HCT116 (cell line): ENCODE measurements around the gene NFIL3. TPM values are rescaled to one million over a fixed set of nuclear protein-coding genes. Genes with fewer than 3 reads are reported as not detected.

Source experiments
- ATAC-seq: fragments of 200-7000 bp; cut with Tn5 transposase; 2 replicates; pipeline ENCODE4 v1.9.1; 2020; ENCODE audit warnings: mild to moderate bottlenecking, moderate library complexity
- BruUV-seq: library from RNA; stranded (reverse); fragments of 400-500 nt; replicated peaks from 2 replicates; lab custom pipeline; 2021; lab: Mats Ljungman, UMichigan
- CTCF ChIA-PET: fragments of 300-600 bp; sonication (Branson Sonifier 250); formaldehyde crosslinking; loops from one replicate; lab custom pipeline; 2021; ENCODE audit warnings: antibody characterized with exemption; lab: Charles Lee
- POLR2A ChIA-PET: fragments of 300-600, 350-600 bp; sonication (Branson Sonifier 250); formaldehyde crosslinking; loops from one replicate; lab custom pipeline; 2021; ENCODE audit warnings: antibody characterized with exemption; lab: Charles Lee
- RAD21 ChIA-PET, 2 experiments: fragments of 300-600 bp; sonication (Branson Sonifier 250); formaldehyde crosslinking; loops; one replicate each; lab custom pipeline; 2023; ENCODE audit warnings: low total read pairs in 2 of 2; ENCODE audit not compliant: uncharacterized antibody in 2 of 2, unreplicated experiment in 2 of 2, low non-redundant PET in 1 of 2; lab: Charles Lee
- DNase-seq: peaks from one replicate; pipeline ENCODE4 v3.0.0-alpha.2; 2010; ENCODE audit warnings: low read depth, low spot score
- H2AFZ ChIP-seq: fragments of 200-600 bp; shearing (Covaris generic), sonication (generic); 2 replicates; pipeline ENCODE4 v1.6.1; 2017; ENCODE audit warnings: low read depth, mixed run types, mixed read lengths, antibody characterized with exemption, low read length; ENCODE audit not compliant: poor library complexity, severe bottlenecking
- H3K27ac ChIP-seq: 2 replicates; pipeline ENCODE4 v1.5.1; 2012; ENCODE audit warnings: low read depth, low read length
- H3K27me3 ChIP-seq: fragments of 200-600 bp; sonication (generic); 2 replicates; pipeline ENCODE4 v1.6.1; 2016; ENCODE audit warnings: mixed run types, low read length, mixed read lengths; ENCODE audit not compliant: insufficient read depth
- H3K36me3 ChIP-seq, 2 experiments: fragments of 200-500 bp in 1 of 2; fragments of 200-600 bp in 1 of 2; sonication (Bioruptor generic) in 1 of 2; sonication (generic) in 1 of 2; 2 replicates each; pipeline versions ENCODE4 v1.5.1 to v1.6.1; 2014 to 2016; ENCODE audit warnings: low read length in 2 of 2, inconsistent platforms in 1 of 2, mixed read lengths in 1 of 2, mixed run types in 1 of 2; ENCODE audit not compliant: insufficient read depth in 2 of 2, control insufficient read depth in 1 of 2
- H3K4me1 ChIP-seq, 2 experiments: fragments of 200-600 bp in 1 of 2; sonication (generic) in 1 of 2; 2 replicates each; pipeline versions ENCODE4 v1.5.1 to v1.6.1; 2012 to 2017; ENCODE audit warnings: low read length in 2 of 2, inconsistent platforms in 1 of 2, mild to moderate bottlenecking in 1 of 2, mixed read lengths in 1 of 2, mixed run types in 1 of 2, moderate library complexity in 1 of 2; ENCODE audit not compliant: insufficient read depth in 2 of 2, control insufficient read depth in 1 of 2
- H3K4me2 ChIP-seq: fragments of 200-600 bp; sonication (generic); 2 replicates; pipeline ENCODE4 v1.6.1; 2017; ENCODE audit warnings: mixed run types, low read length, mixed read lengths
- H3K4me3 ChIP-seq, 2 experiments: fragments of 200-600 bp in 1 of 2; sonication (generic) in 1 of 2; replicated peaks in 1 of 2; 2 replicates each; pipeline ENCODE4 v1.5.1; 2011 to 2016; ENCODE audit warnings: low read length in 2 of 2, control low read depth in 1 of 2, low read depth in 1 of 2, mild to moderate bottlenecking in 1 of 2, mixed read lengths in 1 of 2, mixed run types in 1 of 2
- H3K79me2 ChIP-seq: fragments of 200-600 bp; sonication (generic); 2 replicates; pipeline ENCODE4 v1.6.1; 2017; ENCODE audit warnings: mild to moderate bottlenecking, mixed run types, low read length, moderate library complexity, mixed read lengths; ENCODE audit not compliant: insufficient read depth
- H3K9ac ChIP-seq: fragments of 200-600 bp; sonication (generic); 2 replicates; pipeline ENCODE4 v1.6.1; 2016; ENCODE audit warnings: low read length, mixed read lengths
- H3K9me2 ChIP-seq: fragments of 200-600 bp; sonication (generic), shearing (Covaris generic); 2 replicates; pipeline ENCODE4 v1.6.1; 2017; ENCODE audit warnings: mixed run types, mild to moderate bottlenecking, moderate library complexity; ENCODE audit not compliant: insufficient read depth
- H3K9me3 ChIP-seq, 2 experiments: fragments of 200-500 bp in 1 of 2; fragments of 200-600 bp in 1 of 2; sonication (Bioruptor generic) in 1 of 2; sonication (generic) in 1 of 2; 2 replicates each; pipeline ENCODE4 v1.6.1; 2014 to 2017; ENCODE audit warnings: low read length in 2 of 2, mixed read lengths in 2 of 2, inconsistent platforms in 1 of 2, low read depth in 1 of 2, mild to moderate bottlenecking in 1 of 2, mixed run types in 1 of 2, moderate library complexity in 1 of 2; ENCODE audit not compliant: control insufficient read depth in 1 of 2, insufficient read depth in 1 of 2
- H4K20me1 ChIP-seq: fragments of 200-600 bp; sonication (generic), shearing (Covaris generic); 2 replicates; pipeline ENCODE4 v1.6.1; 2017; ENCODE audit warnings: mixed run types, mild to moderate bottlenecking, moderate library complexity; ENCODE audit not compliant: insufficient read depth
- CEBPB ChIP-seq: IDR thresholded peaks from 2 replicates; pipeline ENCODE4 v1.6.1; 2012; ENCODE audit warnings: low read depth
- ELF1 ChIP-seq: IDR thresholded peaks from 2 replicates; pipeline ENCODE4 v1.6.1; 2012; ENCODE audit warnings: low read depth, borderline replicate concordance
- EZH2 ChIP-seq: fragments of 200-600 bp; sonication (generic); IDR thresholded peaks from 2 replicates; pipeline ENCODE4 v1.6.1; 2017; ENCODE audit warnings: antibody characterized with exemption, mixed run types
- EZH2phosphoT487 ChIP-seq: fragments of 200-600 bp; IDR thresholded peaks from 2 replicates; pipeline ENCODE4 v1.6.1; 2018; ENCODE audit warnings: antibody characterized with exemption, borderline replicate concordance
- FOSL1 ChIP-seq: IDR thresholded peaks from 2 replicates; pipeline ENCODE4 v1.6.1; 2012; ENCODE audit warnings: low read depth
- JUND ChIP-seq: IDR thresholded peaks from 2 replicates; pipeline ENCODE4 v1.6.1; 2012
- POLR2A ChIP-seq: IDR thresholded peaks from 2 replicates; pipeline ENCODE4 v1.7.0; 2011; ENCODE audit warnings: borderline replicate concordance; ENCODE audit not compliant: insufficient read depth, insufficient read length; ENCODE audit errors: extremely low read depth
- POLR2AphosphoS5 ChIP-seq: IDR thresholded peaks from 2 replicates; pipeline ENCODE4 v1.6.1; 2011; ENCODE audit warnings: mild to moderate bottlenecking, low read depth, low read length, moderate library complexity
- RAD21 ChIP-seq: IDR thresholded peaks from 2 replicates; pipeline ENCODE4 v1.6.1; 2012; ENCODE audit warnings: low read depth, mild to moderate bottlenecking
- SIN3A ChIP-seq: IDR thresholded peaks from 2 replicates; pipeline ENCODE4 v1.6.1; 2012; ENCODE audit warnings: low read depth
- SP1 ChIP-seq: IDR thresholded peaks from 2 replicates; pipeline ENCODE4 v1.6.1; 2012; ENCODE audit warnings: low read depth
- TCF7L2 ChIP-seq: IDR thresholded peaks from 2 replicates; pipeline ENCODE4 v1.7.0; 2011; ENCODE audit warnings: borderline replicate concordance, inconsistent platforms; ENCODE audit not compliant: insufficient read depth, insufficient read length; ENCODE audit errors: extremely low read depth
- YY1 ChIP-seq: IDR thresholded peaks from 2 replicates; pipeline ENCODE4 v1.6.1; 2011; ENCODE audit warnings: low read length, low read depth, moderate library complexity, mild to moderate bottlenecking; ENCODE audit not compliant: insufficient replicate concordance; ENCODE audit errors: extremely low read depth
- ZFX ChIP-seq: fragments of 450-650 bp; IDR thresholded peaks from 2 replicates; pipeline ENCODE4 v1.6.1; 2017
- ZNF274 ChIP-seq: fragments of 200-500 bp; sonication (Bioruptor generic); IDR thresholded peaks from 2 replicates; pipeline ENCODE4 v1.6.1; 2014; ENCODE audit warnings: mild to moderate bottlenecking, low read depth, low read length, inconsistent platforms
- intact Hi-C: fragments of 100-400 bp; cut with micrococcal nuclease; formaldehyde crosslinking; loops from 2 replicates; pipeline ENCODE4 v1.10.0; 2022
- total RNA-seq: library from RNA; stranded (reverse); gene quantifications from one replicate; pipeline ENCODE4 v1.2.1, GENCODE V29; 2021; ENCODE audit not compliant: unreplicated experiment
- TF ChIP-seq, protein P1 (sequence below): IDR thresholded peaks from 2 replicates; pipeline ENCODE4 v1.6.1; 2012
- TF ChIP-seq, protein P2 (sequence below), 3 experiments: fragments of 200-600 bp in 1 of 3; sonication (generic) in 1 of 3; IDR thresholded peaks in 2 of 3; conservative IDR thresholded peaks in 1 of 3; 2 replicates each; pipeline ENCODE4 v1.5.1; 2012 to 2017; ENCODE audit warnings: low read depth in 2 of 3, low read length in 2 of 3, antibody characterized with exemption in 1 of 3, borderline replicate concordance in 1 of 3, control low read depth in 1 of 3, mild to moderate bottlenecking in 1 of 3, mixed read lengths in 1 of 3, mixed run types in 1 of 3, moderate library complexity in 1 of 3; ENCODE audit not compliant: insufficient read depth in 1 of 3
- TF ChIP-seq, protein P3 (sequence below): IDR thresholded peaks from 2 replicates; pipeline ENCODE4 v1.6.1; 2011; ENCODE audit warnings: mild to moderate bottlenecking, low read length, moderate library complexity; ENCODE audit not compliant: insufficient replicate concordance; ENCODE audit errors: extremely low read depth

Gene NFIL3
- total RNA-seq, 1 experiment from 2014 or later = 38.0 TPM

DNA sequence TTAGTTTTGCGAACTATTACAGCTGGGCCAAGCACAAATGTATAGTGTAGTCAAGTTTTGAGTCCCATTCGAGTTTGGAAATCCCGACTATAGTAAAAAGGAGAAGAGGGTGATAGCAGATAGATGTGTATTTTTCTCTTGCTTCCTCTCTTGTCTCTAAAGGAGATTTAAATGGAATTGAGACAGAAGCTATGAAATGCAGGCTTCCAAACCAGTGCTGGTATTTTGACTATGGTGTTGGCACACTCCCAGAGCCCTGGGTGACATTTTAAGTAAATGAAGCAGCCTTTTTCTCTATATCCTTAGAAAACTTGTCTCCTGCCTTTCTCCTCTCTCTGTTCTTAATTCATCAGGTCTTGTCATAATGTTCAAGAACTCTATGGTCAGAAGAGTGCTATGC lies 44.2 kb downstream of the NFIL3 start:
- no peaks in the 10 kb centered on the region for H3K36me3 ChIP-seq
- no peak overlapping the region for H3K4me3 ChIP-seq
- no peaks in the 10 kb centered on the region for H3K9me3 ChIP-seq
- H3K9ac ChIP-seq = no peak overlapping the region
- intact Hi-C loops = no loop called here
- H3K27ac ChIP-seq = no peak overlapping the region
- H3K4me1 ChIP-seq = no peaks in the 10 kb centered on the region
- ChIA-PET RAD21 (no interaction called here), POLR2A (no interaction called here), CTCF (no interaction called here)
- DNase-seq (no peak), ATAC-seq (no peak)
- TF ChIP-seq, protein P1, sequence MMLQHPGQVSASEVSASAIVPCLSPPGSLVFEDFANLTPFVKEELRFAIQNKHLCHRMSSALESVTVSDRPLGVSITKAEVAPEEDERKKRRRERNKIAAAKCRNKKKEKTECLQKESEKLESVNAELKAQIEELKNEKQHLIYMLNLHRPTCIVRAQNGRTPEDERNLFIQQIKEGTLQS = no peak
- TF ChIP-seq POLR2AphosphoS5 (no peak), CEBPB (no peak), YY1 (no peak), ELF1 (no peak), ZNF274 (no peak), POLR2A (no peak), SIN3A (no peak), TCF7L2 (no peak), EZH2 (no peak), ZFX (no peak), EZH2phosphoT487 (no peak), FOSL1 (no peak), SP1 (no peak), RAD21 (no peak), JUND (no peak)
- TF ChIP-seq, protein P2, sequence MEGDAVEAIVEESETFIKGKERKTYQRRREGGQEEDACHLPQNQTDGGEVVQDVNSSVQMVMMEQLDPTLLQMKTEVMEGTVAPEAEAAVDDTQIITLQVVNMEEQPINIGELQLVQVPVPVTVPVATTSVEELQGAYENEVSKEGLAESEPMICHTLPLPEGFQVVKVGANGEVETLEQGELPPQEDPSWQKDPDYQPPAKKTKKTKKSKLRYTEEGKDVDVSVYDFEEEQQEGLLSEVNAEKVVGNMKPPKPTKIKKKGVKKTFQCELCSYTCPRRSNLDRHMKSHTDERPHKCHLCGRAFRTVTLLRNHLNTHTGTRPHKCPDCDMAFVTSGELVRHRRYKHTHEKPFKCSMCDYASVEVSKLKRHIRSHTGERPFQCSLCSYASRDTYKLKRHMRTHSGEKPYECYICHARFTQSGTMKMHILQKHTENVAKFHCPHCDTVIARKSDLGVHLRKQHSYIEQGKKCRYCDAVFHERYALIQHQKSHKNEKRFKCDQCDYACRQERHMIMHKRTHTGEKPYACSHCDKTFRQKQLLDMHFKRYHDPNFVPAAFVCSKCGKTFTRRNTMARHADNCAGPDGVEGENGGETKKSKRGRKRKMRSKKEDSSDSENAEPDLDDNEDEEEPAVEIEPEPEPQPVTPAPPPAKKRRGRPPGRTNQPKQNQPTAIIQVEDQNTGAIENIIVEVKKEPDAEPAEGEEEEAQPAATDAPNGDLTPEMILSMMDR (IDR thresholded peaks at IDR 0.05 in 2 of 3, conservative IDR thresholded peaks at IDR 0.05 in 1 of 3; ENCODE audit: borderline replicate concordance in 1 of 3, insufficient read depth in 1 of 3, low read depth in 2 of 3, low read length in 2 of 3) = no peak
- TF ChIP-seq, protein P3, sequence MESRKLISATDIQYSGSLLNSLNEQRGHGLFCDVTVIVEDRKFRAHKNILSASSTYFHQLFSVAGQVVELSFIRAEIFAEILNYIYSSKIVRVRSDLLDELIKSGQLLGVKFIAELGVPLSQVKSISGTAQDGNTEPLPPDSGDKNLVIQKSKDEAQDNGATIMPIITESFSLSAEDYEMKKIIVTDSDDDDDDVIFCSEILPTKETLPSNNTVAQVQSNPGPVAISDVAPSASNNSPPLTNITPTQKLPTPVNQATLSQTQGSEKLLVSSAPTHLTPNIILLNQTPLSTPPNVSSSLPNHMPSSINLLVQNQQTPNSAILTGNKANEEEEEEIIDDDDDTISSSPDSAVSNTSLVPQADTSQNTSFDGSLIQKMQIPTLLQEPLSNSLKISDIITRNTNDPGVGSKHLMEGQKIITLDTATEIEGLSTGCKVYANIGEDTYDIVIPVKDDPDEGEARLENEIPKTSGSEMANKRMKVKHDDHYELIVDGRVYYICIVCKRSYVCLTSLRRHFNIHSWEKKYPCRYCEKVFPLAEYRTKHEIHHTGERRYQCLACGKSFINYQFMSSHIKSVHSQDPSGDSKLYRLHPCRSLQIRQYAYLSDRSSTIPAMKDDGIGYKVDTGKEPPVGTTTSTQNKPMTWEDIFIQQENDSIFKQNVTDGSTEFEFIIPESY = no peak
- H3K79me2 ChIP-seq = no peaks in the 10 kb centered on the region
- H2AFZ ChIP-seq = no peak overlapping the region
- H3K9me2 ChIP-seq = no peaks in the 10 kb centered on the region
- no TSS peak for BruUV-seq
- no peaks in the 10 kb centered on the region for H4K20me1 ChIP-seq
- H3K4me2 ChIP-seq = no peak overlapping the region
- no peaks in the 10 kb centered on the region for H3K27me3 ChIP-seq
